GM23338 (cell line): ENCODE results near the gene LRCH4. TPM values are rescaled to one million over a fixed set of nuclear protein-coding genes. Genes with fewer than 3 reads are reported as not detected.

ENCODE experiments used
- ATAC-seq: fragments of 200-7000 bp; cut with Tn5 transposase; 3 replicates; pipeline ENCODE4 v1.9.1; 2020
- DNase-seq: peaks from one replicate; pipeline ENCODE4 v3.0.0-alpha.2; 2015; ENCODE audit warnings: low spot score
- H2AFZ ChIP-seq: fragments of 200-600 bp; sonication (generic); 2 replicates; pipeline ENCODE4 v1.8.0; 2016; ENCODE audit warnings: antibody characterized with exemption, mild to moderate bottlenecking, moderate library complexity
- H3F3A ChIP-seq: fragments of 200-600 bp; sonication (generic); replicated peaks from 2 replicates; pipeline ENCODE4 v1.8.0; 2017; ENCODE audit warnings: antibody characterized with exemption, mixed run types, low read depth
- H3K27ac ChIP-seq: fragments of 200-600 bp; sonication (generic); 2 replicates; pipeline ENCODE4 v1.6.1; 2016; ENCODE audit warnings: low read depth
- H3K27me3 ChIP-seq: fragments of 200-600 bp; sonication (generic); 2 replicates; pipeline ENCODE4 v1.8.0; 2016; ENCODE audit warnings: mild to moderate bottlenecking, mixed run types, moderate library complexity; ENCODE audit not compliant: insufficient read depth
- H3K36me3 ChIP-seq: fragments of 200-600 bp; sonication (generic); 2 replicates; pipeline ENCODE4 v1.8.0; 2016; ENCODE audit warnings: mild to moderate bottlenecking; ENCODE audit not compliant: insufficient read depth
- H3K4me1 ChIP-seq: fragments of 200-600 bp; sonication (generic); 2 replicates; pipeline ENCODE4 v1.8.0; 2016; ENCODE audit warnings: mild to moderate bottlenecking, moderate library complexity; ENCODE audit not compliant: insufficient read depth
- H3K4me2 ChIP-seq: fragments of 200-600 bp; sonication (generic); 2 replicates; pipeline ENCODE4 v1.7.1; 2017; ENCODE audit warnings: mixed run types
- H3K4me3 ChIP-seq: fragments of 200-600 bp; sonication (generic); 2 replicates; pipeline ENCODE4 v1.6.1; 2016; ENCODE audit warnings: mixed run types
- H3K79me2 ChIP-seq: fragments of 200-600 bp; sonication (generic); replicated peaks from 2 replicates; pipeline ENCODE4 v1.8.0; 2017; ENCODE audit warnings: mild to moderate bottlenecking; ENCODE audit not compliant: insufficient read depth
- H3K9me2 ChIP-seq: fragments of 200-600 bp; sonication (generic); 2 replicates; pipeline ENCODE4 v1.8.0; 2017; ENCODE audit not compliant: insufficient read depth
- H4K20me1 ChIP-seq: fragments of 200-600 bp; sonication (generic); replicated peaks from 2 replicates; pipeline ENCODE4 v1.8.0; 2017; ENCODE audit warnings: mild to moderate bottlenecking; ENCODE audit not compliant: insufficient read depth
- H3K27ac Mint-ChIP-seq: 2 replicates; pipeline ENCODE4 v1.8.0; 2020; ENCODE audit warnings: inconsistent platforms, mild to moderate bottlenecking, moderate library complexity, mixed read lengths
- H3K27me3 Mint-ChIP-seq: 3 replicates; pipeline ENCODE4 v1.8.0; 2022; ENCODE audit warnings: low read depth, mild to moderate bottlenecking, moderate library complexity, mixed read lengths, inconsistent platforms; ENCODE audit not compliant: insufficient read depth, poor library complexity
- H3K36me3 Mint-ChIP-seq: 3 replicates; pipeline ENCODE4 v1.8.0; 2021; ENCODE audit warnings: low read depth, mild to moderate bottlenecking, inconsistent platforms, moderate library complexity, mixed read lengths
- H3K4me1 Mint-ChIP-seq: 3 replicates; pipeline ENCODE4 v1.8.0; 2020; ENCODE audit warnings: mild to moderate bottlenecking, inconsistent platforms, mixed read lengths
- H3K4me3 Mint-ChIP-seq: 3 replicates; pipeline ENCODE4 v1.8.0; 2021; ENCODE audit warnings: moderate library complexity, mild to moderate bottlenecking, inconsistent platforms, mixed read lengths
- H3K9me3 Mint-ChIP-seq: 3 replicates; pipeline ENCODE4 v1.8.0; 2020; ENCODE audit warnings: moderate library complexity, mild to moderate bottlenecking, inconsistent platforms, mixed read lengths
- CREB1 ChIP-seq: fragments of 250-450 bp; sonication (Bioruptor Pico); IDR thresholded peaks from 2 replicates; pipeline ENCODE4 v1.5.0; 2020; ENCODE audit warnings: low read depth, mild to moderate bottlenecking, moderate library complexity
- CTCF ChIP-seq, 2 experiments: fragments of 200-600 bp in 1 of 2; sonication (generic) in 1 of 2; conservative IDR thresholded peaks; 2 replicates each; pipeline versions ENCODE4 v1.5.1 to v1.6.1; 2016 to 2017; ENCODE audit warnings: antibody characterized with exemption in 2 of 2, low read depth in 2 of 2, mild to moderate bottlenecking in 2 of 2, moderate library complexity in 1 of 2
- ETS1 ChIP-seq: IDR thresholded peaks from 2 replicates; pipeline ENCODE4 v1.6.1; 2016; ENCODE audit warnings: antibody characterized with exemption
- EZH2 ChIP-seq: fragments of 200-600 bp; sonication (generic); IDR thresholded peaks from one replicate; pipeline ENCODE4 v1.8.0; 2017; ENCODE audit warnings: antibody characterized with exemption, mild to moderate bottlenecking, low read depth; ENCODE audit not compliant: unreplicated experiment
- EZH2phosphoT487 ChIP-seq: fragments of 200-600 bp; sonication (generic); IDR thresholded peaks from one replicate; pipeline ENCODE4 v1.8.1; 2018; ENCODE audit warnings: antibody characterized with exemption; ENCODE audit not compliant: unreplicated experiment
- JUNB ChIP-seq: IDR thresholded peaks from one replicate; pipeline ENCODE4 v1.6.1; 2016; ENCODE audit warnings: antibody characterized with exemption; ENCODE audit not compliant: unreplicated experiment
- NANOG ChIP-seq: IDR thresholded peaks from 2 replicates; pipeline ENCODE4 v1.6.1; 2016; ENCODE audit warnings: antibody characterized with exemption, borderline replicate concordance
- POLR2AphosphoS5 ChIP-seq: IDR thresholded peaks from 2 replicates; pipeline ENCODE4 v1.6.1; 2016; ENCODE audit warnings: antibody characterized with exemption, low read depth
- REST ChIP-seq: IDR thresholded peaks from one replicate; pipeline ENCODE4 v1.6.1; 2018; ENCODE audit warnings: antibody characterized with exemption; ENCODE audit not compliant: unreplicated experiment
- STAT1 ChIP-seq: IDR thresholded peaks from one replicate; pipeline ENCODE4 v1.6.1; 2016; ENCODE audit warnings: antibody characterized with exemption; ENCODE audit not compliant: unreplicated experiment
- ZNF114 ChIP-seq: fragments of 250-450 bp; sonication (Bioruptor Pico); IDR thresholded peaks from 2 replicates; pipeline ENCODE4 v1.5.0; 2020; ENCODE audit warnings: mild to moderate bottlenecking, moderate library complexity
- ZNF331 ChIP-seq: fragments of 250-450 bp; sonication (Bioruptor Pico); IDR thresholded peaks from 2 replicates; pipeline ENCODE4 v1.5.0; 2020; ENCODE audit warnings: low read depth, mild to moderate bottlenecking, moderate library complexity
- ZNF462 ChIP-seq: fragments of 250-450 bp; sonication (Bioruptor Pico); IDR thresholded peaks from 2 replicates; pipeline ENCODE4 v1.5.0; 2020; ENCODE audit warnings: mild to moderate bottlenecking, moderate library complexity
- polyA plus RNA-seq: library from polyadenylated mRNA; unstranded; fragments of >200 nt; fragmentation: Nextera tagmentation; extraction: Ambion mirVana; gene quantifications from 2 replicates; pipeline ENCODE4 v1.2.1, GENCODE V29; 2016
- total RNA-seq: library from RNA; depleted of rRNA; stranded (reverse); fragments of >200 nt; shearing (Covaris generic); gene quantifications from 2 replicates; pipeline ENCODE4 v1.2.3, GENCODE V29; 2014

The LRCH4 gene
- total and polyA plus RNA-seq, 2 experiments from 2014 or later = 21.4 to 51.0 TPM

GRCh38 chr7:100567031-100567730, 18.7 kb downstream of the LRCH4 start:
- ATAC-seq = no peak
- H3K27me3 ChIP-seq = peaks cover 13% of the 10 kb centered on the region; the same call in 1 of the 2 replicates
- Mint-ChIP-seq H3K27ac (no peak overlapping the region), H3K27me3 (peaks cover 37% of the 10 kb centered on the region), H3K4me3 (no peak overlapping the region), H3K9me3 (no peaks in the 10 kb centered on the region), H3K36me3 (peaks cover 4% of the 10 kb centered on the region), H3K4me1 (peaks cover 43% of the 10 kb centered on the region)
- H3K4me2 ChIP-seq = no peak overlapping the region
- no peaks in the 10 kb centered on the region for H3K79me2 ChIP-seq
- no peaks in the 10 kb centered on the region for H4K20me1 ChIP-seq
- TF ChIP-seq ZNF462 (CRISPR knock-in tag) (no peak), ZNF331 (CRISPR knock-in tag) (no peak), JUNB (no peak), POLR2AphosphoS5 (no peak), NANOG (no peak), EZH2phosphoT487 (no peak), CTCF (conservative IDR thresholded peaks at IDR 0.05; ENCODE audit: low read depth in 2 of 2) (no peak), ZNF114 (no peak), ETS1 (no peak), STAT1 (no peak), CREB1 (CRISPR knock-in tag) (no peak), EZH2 (no peak), REST (no peak)
- peaks cover 30% of the 10 kb centered on the region for H3K4me1 ChIP-seq
- H3K27ac ChIP-seq = no peak overlapping the region
- no peak for DNase-seq
- H3K36me3 ChIP-seq = no peaks in the 10 kb centered on the region
- no peak overlapping the region for H2AFZ ChIP-seq
- H3K9me2 ChIP-seq = no peaks in the 10 kb centered on the region
- H3F3A ChIP-seq = peaks cover 14% of the 10 kb centered on the region; the same call in 1 of the 2 replicates
- H3K4me3 ChIP-seq = no peak overlapping the region
